ENCODE data around the gene SPEM3.

- TF ChIP-seq ARNTL (CRISPR knock-in tag; IDR thresholded peaks at IDR 0.05; ENCODE audit: borderline replicate concordance, low read depth) (no peak), CREB5 (CRISPR knock-in tag; IDR thresholded peaks at IDR 0.05; ENCODE audit: low read depth) (no peak), PATZ1 (CRISPR knock-in tag; IDR thresholded peaks at IDR 0.05; ENCODE audit: borderline replicate concordance) (no peak), ZNF70 (CRISPR knock-in tag; IDR thresholded peaks at IDR 0.05) (no peak), ZC3H10 (CRISPR knock-in tag; IDR thresholded peaks at IDR 0.05) (no peak), ZFP3 (CRISPR knock-in tag; IDR thresholded peaks at IDR 0.05) (no peak), ZNF8 (CRISPR knock-in tag; IDR thresholded peaks at IDR 0.05) (no peak), RARB (CRISPR knock-in tag; IDR thresholded peaks at IDR 0.05) (no peak), SNAI2 (CRISPR knock-in tag; IDR thresholded peaks at IDR 0.05) (no peak), PPARA (CRISPR knock-in tag; IDR thresholded peaks at IDR 0.05; ENCODE audit: borderline replicate concordance) (no peak), TCF4 (CRISPR knock-in tag; IDR thresholded peaks at IDR 0.05; ENCODE audit: borderline replicate concordance) (no peak), TSHZ2 (CRISPR knock-in tag; IDR thresholded peaks at IDR 0.05) (no peak), ZFP30 (CRISPR knock-in tag; IDR thresholded peaks at IDR 0.05) (no peak)
These were observed at the start of gene SPEM3 for GRCh38 chr17:7428557-7428956.
